GM12872 (cell line): ENCODE data around the gene CBX4.

Experiments
- TF ChIP-seq, protein P1 (sequence below): IDR thresholded peaks from 3 replicates; pipeline ENCODE4 v1.5.1; 2011; ENCODE audit warnings: low read depth, mild to moderate bottlenecking, low read length, moderate library complexity; ENCODE audit not compliant: insufficient read depth

The CBX4 gene

DNA sequence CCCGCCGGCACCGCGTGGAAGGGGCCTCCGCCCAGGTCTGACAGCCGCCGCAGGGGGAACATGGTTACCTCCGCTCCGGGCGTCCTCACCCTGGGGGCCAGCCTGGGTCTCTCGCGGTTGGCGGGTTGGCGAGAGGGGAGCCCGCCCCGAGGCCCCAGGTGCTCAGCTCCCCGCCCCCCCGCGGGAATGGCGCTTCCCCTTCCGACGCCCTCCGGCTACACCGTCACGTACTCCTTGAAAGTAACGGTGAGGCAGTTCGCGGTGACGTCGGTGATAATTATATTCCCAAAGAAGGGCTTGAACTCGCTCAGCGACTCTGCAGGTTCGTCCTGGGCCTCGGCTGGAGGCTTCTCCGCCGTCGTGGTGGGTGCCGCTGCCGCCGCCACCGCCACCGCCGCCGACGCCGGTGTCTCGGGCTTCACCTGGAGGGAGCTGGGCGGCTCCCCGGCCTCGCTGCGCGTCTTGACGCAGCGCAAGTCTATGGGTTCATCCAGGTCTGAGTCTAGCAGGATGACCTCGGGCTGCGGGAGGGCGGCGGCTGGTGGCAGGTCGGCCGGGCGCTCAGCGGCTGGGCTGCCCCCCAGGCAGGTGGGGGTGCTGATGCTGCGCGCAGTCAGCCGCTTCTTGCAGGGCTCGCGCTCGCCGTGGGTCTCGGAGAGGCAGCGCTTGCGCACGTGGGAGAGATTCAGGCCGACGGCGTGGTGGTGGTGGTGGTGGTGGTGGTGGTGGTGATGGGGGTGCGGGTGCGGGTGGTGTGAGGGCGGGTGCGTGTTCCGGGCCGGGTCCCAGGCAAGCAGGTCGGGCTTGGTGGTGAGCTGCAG lies 5.3 kb downstream of the CBX4 start:
- TF ChIP-seq, protein P1, sequence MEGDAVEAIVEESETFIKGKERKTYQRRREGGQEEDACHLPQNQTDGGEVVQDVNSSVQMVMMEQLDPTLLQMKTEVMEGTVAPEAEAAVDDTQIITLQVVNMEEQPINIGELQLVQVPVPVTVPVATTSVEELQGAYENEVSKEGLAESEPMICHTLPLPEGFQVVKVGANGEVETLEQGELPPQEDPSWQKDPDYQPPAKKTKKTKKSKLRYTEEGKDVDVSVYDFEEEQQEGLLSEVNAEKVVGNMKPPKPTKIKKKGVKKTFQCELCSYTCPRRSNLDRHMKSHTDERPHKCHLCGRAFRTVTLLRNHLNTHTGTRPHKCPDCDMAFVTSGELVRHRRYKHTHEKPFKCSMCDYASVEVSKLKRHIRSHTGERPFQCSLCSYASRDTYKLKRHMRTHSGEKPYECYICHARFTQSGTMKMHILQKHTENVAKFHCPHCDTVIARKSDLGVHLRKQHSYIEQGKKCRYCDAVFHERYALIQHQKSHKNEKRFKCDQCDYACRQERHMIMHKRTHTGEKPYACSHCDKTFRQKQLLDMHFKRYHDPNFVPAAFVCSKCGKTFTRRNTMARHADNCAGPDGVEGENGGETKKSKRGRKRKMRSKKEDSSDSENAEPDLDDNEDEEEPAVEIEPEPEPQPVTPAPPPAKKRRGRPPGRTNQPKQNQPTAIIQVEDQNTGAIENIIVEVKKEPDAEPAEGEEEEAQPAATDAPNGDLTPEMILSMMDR, result no peak

DNA sequence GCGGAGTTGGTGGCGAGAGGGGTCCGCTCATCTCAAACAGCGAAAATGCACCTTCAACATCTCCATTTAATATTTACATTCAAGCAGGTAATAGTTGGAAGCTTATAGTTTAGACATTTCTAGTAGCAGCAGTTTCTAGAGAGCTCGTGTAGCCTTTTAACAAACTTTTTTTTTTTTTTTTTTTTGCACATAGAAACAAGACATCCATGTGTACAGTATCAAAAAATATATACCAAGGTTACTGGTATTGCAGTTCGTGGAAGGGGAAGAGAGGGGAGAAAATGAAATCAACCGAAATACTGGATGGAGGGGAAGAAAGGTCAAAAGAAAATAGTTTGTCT lies 6.2 kb downstream of the CBX4 start:
- TF ChIP-seq, protein P1, result no peak

DNA sequence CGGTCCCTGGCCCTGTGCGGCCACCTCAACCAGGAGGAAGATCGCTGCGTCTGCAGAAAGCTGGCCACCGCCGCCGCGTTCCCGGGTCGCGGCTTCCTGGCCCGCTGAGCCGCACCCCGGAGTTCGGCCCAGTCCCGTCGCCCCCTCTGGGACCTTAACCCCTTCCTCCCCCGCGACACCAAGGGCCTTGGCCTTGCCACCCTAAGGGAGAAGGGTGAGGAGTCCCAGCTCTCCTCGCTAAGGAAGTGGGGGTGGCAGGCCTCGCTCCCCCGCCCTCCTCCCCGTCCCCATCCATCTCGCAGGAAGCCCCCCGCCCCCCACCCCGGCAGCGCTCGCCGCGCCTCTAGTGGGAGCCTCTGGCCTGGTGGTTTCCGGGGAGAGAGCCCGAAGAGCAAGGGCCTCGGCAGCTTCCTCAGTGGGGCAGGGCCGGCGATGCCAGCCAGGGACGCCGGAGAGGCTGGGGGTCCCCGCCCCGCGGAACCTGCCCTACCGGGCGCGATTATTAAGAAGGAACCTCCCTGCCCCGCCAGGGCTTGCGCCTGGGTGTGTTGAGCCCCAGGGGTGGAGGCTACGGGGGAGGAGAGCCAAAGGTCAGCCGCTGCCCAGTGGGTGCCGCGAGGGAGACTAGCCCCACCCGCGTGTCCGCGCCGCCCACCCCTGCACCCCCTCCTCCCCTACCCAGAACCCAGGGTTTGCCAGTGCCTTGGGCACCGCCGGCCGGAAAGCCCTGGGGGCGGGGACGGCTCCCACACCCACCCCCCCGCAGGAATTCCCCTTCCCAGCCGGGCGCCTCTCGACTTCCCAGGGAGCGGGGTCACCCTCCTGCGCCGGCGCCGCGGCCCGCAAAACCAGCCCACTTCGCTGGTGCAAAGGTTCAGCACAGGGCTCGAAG lies 6.8 kb downstream of the CBX4 start:
- TF ChIP-seq, protein P1, result no peak

DNA sequence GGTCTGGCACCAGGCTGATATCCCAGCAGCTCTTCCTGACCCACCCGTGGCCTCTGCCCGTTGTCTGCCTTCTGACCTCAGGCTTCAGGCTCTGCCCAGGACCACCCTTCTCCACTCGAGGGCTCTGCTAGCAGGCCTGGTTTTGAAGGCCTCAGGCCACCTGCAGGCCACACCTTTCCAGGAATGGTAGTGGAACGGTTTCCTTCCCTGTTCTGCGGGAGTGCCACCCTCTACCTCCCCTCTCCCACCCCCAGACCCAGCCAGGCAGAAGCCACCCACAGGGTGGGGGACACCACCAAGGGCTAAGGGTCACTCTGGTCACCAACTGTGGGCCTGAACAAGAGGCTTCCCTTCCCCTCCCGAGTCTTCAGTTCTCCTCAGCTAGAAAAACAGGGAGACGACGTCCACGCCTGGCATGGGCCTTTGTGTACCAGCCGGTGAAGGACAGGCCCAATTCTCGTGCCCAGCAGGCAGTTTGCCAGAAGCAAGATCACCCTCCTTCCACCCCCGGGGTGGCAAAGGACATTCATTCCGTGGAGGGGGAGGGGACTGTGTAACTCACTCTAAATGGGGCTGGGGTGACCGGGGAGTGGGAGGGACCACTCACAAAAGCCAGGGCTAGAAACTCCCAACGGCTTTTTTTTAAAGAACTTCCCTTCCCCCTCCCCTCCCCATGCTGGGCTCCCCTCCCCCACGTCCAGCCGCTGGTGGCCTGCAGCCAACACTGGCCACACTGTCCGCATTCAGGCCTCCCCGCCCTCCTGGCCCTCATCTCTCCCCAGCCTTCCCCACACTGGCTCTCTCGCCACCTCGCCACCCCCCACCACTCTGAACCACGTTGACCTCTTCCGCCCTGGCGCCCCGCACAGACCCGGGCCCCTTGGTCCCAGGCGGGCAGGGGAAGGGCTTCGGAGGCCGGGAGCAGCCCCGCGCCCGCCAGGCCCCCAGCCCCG lies 7.7 kb downstream of the CBX4 start:
- TF ChIP-seq, protein P1, result no peak

DNA sequence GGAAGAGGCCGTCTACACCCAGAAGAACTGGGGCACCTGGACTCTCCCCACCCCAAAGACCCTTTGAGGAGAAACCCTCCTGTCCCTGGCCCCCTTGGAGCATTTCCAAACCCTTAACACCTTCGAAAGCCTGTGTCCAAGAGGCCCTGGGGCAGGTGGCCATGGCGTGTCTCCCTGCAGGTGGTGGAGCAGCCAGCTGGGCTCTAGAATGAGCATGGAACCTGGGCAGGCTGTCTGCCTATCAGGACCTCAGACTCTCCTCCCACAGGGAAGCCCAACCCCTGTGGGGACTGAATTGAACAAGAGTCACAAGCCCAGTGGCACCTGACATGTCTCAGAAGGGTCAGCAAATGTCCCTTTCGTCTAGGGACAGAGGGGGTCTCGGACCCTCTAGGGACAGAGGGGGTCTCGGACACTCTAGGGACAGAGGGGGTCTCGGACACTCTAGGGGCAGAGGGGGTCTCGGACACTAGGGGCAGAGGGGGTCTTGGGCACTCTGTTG lies 8.4 kb downstream of the CBX4 start:
- TF ChIP-seq, protein P1, result no peak

DNA sequence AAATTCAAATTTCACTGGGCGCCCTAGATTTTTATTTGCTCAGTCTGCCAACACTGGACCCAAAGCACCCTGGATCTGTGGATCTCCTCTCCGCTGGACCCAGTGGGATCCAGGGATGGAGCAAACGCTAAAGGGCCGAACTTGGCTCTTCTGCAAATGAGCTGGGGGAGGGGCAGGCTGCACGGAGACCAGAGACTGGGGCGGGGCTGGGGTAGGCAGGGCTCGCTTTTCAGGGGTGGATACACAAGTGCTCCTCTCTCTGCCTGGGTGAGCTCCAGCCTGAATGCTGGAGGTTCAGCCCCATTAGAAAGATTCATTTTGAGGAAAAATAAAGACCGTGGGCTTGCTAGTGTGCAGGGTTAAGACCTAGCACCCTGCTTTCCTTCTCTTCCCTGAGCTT lies 8.9 kb downstream of the CBX4 start:
- TF ChIP-seq, protein P1, result no peak
